K562 (cell line): ENCODE results near the gene CDCP1. TPM values are rescaled to one million over a fixed set of nuclear protein-coding genes. Genes with fewer than 3 reads are reported as not detected.
A peak's percentile ranks its signal among the peaks of the same experiment; 100 is the strongest.

ENCODE experiments used
- CBX1 ChIP-seq: sonication (generic); IDR thresholded peaks from 2 replicates; pipeline ENCODE4 v1.6.1; 2016; ENCODE audit warnings: antibody characterized with exemption, low read depth, mild to moderate bottlenecking
- CC2D1A ChIP-seq: fragments of 450-650 bp; IDR thresholded peaks from 2 replicates; pipeline ENCODE4 v1.6.1; 2017; ENCODE audit warnings: mild to moderate bottlenecking
- DNMT1 ChIP-seq: fragments of 450-650 bp; IDR thresholded peaks from 2 replicates; pipeline ENCODE4 v1.6.1; 2016; ENCODE audit warnings: antibody characterized with exemption, mild to moderate bottlenecking
- POLR3G ChIP-seq: IDR thresholded peaks from 2 replicates; pipeline ENCODE4 v1.6.1; 2011; ENCODE audit not compliant: insufficient read length, insufficient replicate concordance; ENCODE audit errors: extremely low read depth
- TCF3 ChIP-seq: sonication (generic); formaldehyde crosslinking; IDR thresholded peaks from 2 replicates; pipeline ENCODE4 v1.4.0; 2020; ENCODE audit warnings: mild to moderate bottlenecking, missing genetic modification reagents
- TCF7L2 ChIP-seq: fragments of 150-350 bp; IDR thresholded peaks from 2 replicates; pipeline ENCODE4 v1.6.1; 2016; ENCODE audit warnings: low read depth, mild to moderate bottlenecking, low read length, moderate library complexity
- TEAD4 ChIP-seq, 2 experiments: sonication (generic) in 1 of 2; formaldehyde crosslinking in 1 of 2; IDR thresholded peaks; 2 replicates each; pipeline versions ENCODE4 v1.6.1 to v1.8.0; 2012 to 2022; ENCODE audit warnings: borderline replicate concordance in 1 of 2, inconsistent platforms in 1 of 2, low read length in 1 of 2, mild to moderate bottlenecking in 1 of 2, missing genetic modification reagents in 1 of 2
- ZNF263 ChIP-seq: sonication (generic); formaldehyde crosslinking; IDR thresholded peaks from 2 replicates; pipeline ENCODE4 v1.8.0; 2022; ENCODE audit warnings: mild to moderate bottlenecking, missing genetic modification reagents, borderline replicate concordance
- ZSCAN32 ChIP-seq: fragments of 450-650 bp; formaldehyde crosslinking; IDR thresholded peaks from 2 replicates; pipeline ENCODE4 v1.4.0; 2020; ENCODE audit warnings: mild to moderate bottlenecking, moderate library complexity
- polyA plus RNA-seq, 8 experiments: library from polyadenylated mRNA; depleted of rRNA in 4 of 8; stranded (reverse) in 5 of 8; unstranded in 3 of 8; fragments of >200 nt; fragmentation: Nextera tagmentation in 2 of 8; fragmentation: Illumina TruSeq in 1 of 8; extraction: Ambion mirVana in 2 of 8; extraction: Trizol in 1 of 8; gene quantifications; 2 replicates each; pipeline versions ENCODE4 v1.2.1 to v1.2.3, GENCODE V29; 2011 to 2014; ENCODE audit warnings: inconsistent platforms in 1 of 8, missing spikeins in 1 of 8
- total RNA-seq, 7 experiments: library from RNA; depleted of rRNA in 6 of 7; stranded (reverse); fragments of >200 nt in 6 of 7; fragmentation: Illumina TruSeq in 2 of 7; extraction: Trizol in 2 of 7; gene quantifications; 2 replicates each; pipeline versions ENCODE4 v1.2.1 to v1.2.3, GENCODE V29; 2011 to 2021; ENCODE audit warnings: low replicate concordance in 1 of 7
- TF ChIP-seq, protein P1 (sequence below): fragments of 450-650 bp; formaldehyde crosslinking; IDR thresholded peaks from 2 replicates; pipeline ENCODE4 v1.4.0; 2022; ENCODE audit warnings: mild to moderate bottlenecking, moderate library complexity
- TF ChIP-seq, protein P2 (sequence below): fragments of 250-450 bp; sonication (Bioruptor Pico); IDR thresholded peaks from 2 replicates; pipeline ENCODE4 v1.4.0; 2020; ENCODE audit warnings: mild to moderate bottlenecking
- TF ChIP-seq, protein P3 (sequence below): fragments of 250-450 bp; sonication (Bioruptor Pico); IDR thresholded peaks from 2 replicates; pipeline ENCODE4 v1.8.0; 2022; ENCODE audit warnings: inconsistent platforms
- TF ChIP-seq, protein P4 (sequence below), 2 experiments: fragments of 450-650 bp in 1 of 2; sonication (generic) in 1 of 2; formaldehyde crosslinking in 1 of 2; IDR thresholded peaks; 2 replicates each; pipeline versions ENCODE4 v1.7.1 to v1.9.0; 2016 to 2022; ENCODE audit warnings: inconsistent platforms in 1 of 2, mild to moderate bottlenecking in 1 of 2, missing genetic modification reagents in 1 of 2

CDCP1 gene
- total and polyA plus RNA-seq, 9 of the 15 experiments (the other 6 are each of a cell fraction or from before 2014, with no cell fraction given), result 3.9 to 16.4 (median 5.2) TPM

DNA sequence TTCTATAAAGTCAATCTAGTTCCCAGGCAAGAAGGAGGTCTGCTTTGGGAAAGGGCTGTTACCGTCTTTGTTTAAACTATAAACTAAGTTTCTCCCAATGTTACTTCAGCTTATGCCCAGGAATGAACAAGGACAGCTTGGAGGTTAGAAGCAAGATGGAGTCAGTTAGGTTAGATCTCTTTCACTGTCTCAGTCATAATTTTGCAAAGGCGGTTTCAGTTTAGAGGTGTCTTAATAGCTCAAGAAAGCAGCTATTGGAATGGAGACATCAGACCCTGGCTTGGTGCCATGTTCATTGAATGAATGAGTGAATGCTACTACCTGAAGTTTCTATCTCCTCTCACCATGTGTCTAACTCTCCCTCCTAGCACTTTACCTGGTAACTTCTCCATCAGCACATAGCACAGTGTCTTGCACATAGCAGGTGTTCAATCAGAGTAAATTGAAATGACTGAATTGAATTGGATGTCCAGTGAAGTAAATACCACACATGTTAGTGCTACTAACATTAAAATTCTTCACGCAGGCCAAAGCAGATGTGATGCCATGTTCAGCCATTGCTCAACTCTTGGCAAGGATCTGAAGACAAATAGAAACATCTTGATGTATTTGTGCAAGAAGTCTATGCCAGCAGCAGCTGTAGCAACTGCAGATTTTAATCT lies 91.9 kb downstream of the CDCP1 start (continued):
- no peak for TF ChIP-seq TEAD4 (IDR thresholded peaks at IDR 0.05; ENCODE audit: low read length)
- no peak for TF ChIP-seq TEAD4 (CRISPR knock-in tag; IDR thresholded peaks at IDR 0.05; ENCODE audit: borderline replicate concordance)
- TF ChIP-seq, protein P1, sequence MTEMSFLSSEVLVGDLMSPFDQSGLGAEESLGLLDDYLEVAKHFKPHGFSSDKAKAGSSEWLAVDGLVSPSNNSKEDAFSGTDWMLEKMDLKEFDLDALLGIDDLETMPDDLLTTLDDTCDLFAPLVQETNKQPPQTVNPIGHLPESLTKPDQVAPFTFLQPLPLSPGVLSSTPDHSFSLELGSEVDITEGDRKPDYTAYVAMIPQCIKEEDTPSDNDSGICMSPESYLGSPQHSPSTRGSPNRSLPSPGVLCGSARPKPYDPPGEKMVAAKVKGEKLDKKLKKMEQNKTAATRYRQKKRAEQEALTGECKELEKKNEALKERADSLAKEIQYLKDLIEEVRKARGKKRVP (CRISPR knock-in tag), result peak; percentile 85
- TF ChIP-seq DNMT1, result no peak
- TF ChIP-seq POLR3G, result no peak
- TF ChIP-seq TCF3 (CRISPR knock-in tag), result peak; percentile 1; the same call in 1 of the 2 replicates
- TF ChIP-seq CC2D1A, result no peak
- TF ChIP-seq, protein P2, sequence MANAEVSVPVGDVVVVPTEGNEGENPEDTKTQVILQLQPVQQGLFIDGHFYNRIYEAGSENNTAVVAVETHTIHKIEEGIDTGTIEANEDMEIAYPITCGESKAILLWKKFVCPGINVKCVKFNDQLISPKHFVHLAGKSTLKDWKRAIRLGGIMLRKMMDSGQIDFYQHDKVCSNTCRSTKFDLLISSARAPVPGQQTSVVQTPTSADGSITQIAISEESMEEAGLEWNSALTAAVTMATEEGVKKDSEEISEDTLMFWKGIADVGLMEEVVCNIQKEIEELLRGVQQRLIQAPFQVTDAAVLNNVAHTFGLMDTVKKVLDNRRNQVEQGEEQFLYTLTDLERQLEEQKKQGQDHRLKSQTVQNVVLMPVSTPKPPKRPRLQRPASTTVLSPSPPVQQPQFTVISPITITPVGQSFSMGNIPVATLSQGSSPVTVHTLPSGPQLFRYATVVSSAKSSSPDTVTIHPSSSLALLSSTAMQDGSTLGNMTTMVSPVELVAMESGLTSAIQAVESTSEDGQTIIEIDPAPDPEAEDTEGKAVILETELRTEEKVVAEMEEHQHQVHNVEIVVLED (CRISPR knock-in tag), result peak; percentile 69
- TF ChIP-seq, protein P3, sequence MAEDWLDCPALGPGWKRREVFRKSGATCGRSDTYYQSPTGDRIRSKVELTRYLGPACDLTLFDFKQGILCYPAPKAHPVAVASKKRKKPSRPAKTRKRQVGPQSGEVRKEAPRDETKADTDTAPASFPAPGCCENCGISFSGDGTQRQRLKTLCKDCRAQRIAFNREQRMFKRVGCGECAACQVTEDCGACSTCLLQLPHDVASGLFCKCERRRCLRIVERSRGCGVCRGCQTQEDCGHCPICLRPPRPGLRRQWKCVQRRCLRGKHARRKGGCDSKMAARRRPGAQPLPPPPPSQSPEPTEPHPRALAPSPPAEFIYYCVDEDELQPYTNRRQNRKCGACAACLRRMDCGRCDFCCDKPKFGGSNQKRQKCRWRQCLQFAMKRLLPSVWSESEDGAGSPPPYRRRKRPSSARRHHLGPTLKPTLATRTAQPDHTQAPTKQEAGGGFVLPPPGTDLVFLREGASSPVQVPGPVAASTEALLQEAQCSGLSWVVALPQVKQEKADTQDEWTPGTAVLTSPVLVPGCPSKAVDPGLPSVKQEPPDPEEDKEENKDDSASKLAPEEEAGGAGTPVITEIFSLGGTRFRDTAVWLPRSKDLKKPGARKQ, result no peak
- no peak for TF ChIP-seq CBX1
- TF ChIP-seq ZNF263 (CRISPR knock-in tag), result no peak
- TF ChIP-seq TCF7L2, result no peak
- TF ChIP-seq, protein P4, sequence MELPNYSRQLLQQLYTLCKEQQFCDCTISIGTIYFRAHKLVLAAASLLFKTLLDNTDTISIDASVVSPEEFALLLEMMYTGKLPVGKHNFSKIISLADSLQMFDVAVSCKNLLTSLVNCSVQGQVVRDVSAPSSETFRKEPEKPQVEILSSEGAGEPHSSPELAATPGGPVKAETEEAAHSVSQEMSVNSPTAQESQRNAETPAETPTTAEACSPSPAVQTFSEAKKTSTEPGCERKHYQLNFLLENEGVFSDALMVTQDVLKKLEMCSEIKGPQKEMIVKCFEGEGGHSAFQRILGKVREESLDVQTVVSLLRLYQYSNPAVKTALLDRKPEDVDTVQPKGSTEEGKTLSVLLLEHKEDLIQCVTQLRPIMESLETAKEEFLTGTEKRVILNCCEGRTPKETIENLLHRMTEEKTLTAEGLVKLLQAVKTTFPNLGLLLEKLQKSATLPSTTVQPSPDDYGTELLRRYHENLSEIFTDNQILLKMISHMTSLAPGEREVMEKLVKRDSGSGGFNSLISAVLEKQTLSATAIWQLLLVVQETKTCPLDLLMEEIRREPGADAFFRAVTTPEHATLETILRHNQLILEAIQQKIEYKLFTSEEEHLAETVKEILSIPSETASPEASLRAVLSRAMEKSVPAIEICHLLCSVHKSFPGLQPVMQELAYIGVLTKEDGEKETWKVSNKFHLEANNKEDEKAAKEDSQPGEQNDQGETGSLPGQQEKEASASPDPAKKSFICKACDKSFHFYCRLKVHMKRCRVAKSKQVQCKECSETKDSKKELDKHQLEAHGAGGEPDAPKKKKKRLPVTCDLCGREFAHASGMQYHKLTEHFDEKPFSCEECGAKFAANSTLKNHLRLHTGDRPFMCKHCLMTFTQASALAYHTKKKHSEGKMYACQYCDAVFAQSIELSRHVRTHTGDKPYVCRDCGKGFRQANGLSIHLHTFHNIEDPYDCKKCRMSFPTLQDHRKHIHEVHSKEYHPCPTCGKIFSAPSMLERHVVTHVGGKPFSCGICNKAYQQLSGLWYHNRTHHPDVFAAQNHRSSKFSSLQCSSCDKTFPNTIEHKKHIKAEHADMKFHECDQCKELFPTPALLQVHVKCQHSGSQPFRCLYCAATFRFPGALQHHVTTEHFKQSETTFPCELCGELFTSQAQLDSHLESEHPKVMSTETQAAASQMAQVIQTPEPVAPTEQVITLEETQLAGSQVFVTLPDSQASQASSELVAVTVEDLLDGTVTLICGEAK (IDR thresholded peaks at IDR 0.05), result no peak
- TF ChIP-seq, protein P4 (CRISPR knock-in tag; IDR thresholded peaks at IDR 0.05), result no peak
- peak; percentile 80 for TF ChIP-seq ZSCAN32
